Stimulated activated CD4-positive, alpha-beta T cell treated with anti-CD3 and anti-CD28 coated beads, Interleukin-4, amount 100 ng/mL, for 24 hours (primary cell): ENCODE measurements around the gene PRR12.
"Not testable (repeated sequence)": the region's sequence is repeated elsewhere in the genome, so short reads cannot be mapped to it uniquely, and the experiment has no call there.

ENCODE experiments used
- DNase-seq: peaks from one replicate; pipeline ENCODE4 v3.0.0-alpha.2; 2020

Gene PRR12

DNA sequence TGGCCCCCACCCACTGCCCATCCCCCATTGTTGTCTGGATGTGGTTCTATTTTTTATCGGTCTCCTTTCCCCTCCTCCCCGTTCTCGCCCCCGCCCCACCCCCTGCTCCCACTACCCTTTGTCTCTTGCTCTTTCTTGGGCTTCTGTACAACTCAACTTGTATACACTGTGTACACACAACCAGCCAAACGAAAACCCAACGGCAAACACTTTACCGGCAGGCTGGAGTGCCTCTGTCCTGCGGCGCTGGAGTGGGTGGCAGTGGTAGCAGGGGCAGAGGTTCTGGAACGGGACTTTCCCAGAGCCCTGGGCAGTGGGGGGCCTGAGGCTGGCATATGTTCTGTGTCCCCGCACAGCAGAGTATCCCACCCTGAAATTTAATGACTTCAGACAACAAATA, 35.2 kb downstream of the PRR12 start:
- DNase-seq = no peak

DNA sequence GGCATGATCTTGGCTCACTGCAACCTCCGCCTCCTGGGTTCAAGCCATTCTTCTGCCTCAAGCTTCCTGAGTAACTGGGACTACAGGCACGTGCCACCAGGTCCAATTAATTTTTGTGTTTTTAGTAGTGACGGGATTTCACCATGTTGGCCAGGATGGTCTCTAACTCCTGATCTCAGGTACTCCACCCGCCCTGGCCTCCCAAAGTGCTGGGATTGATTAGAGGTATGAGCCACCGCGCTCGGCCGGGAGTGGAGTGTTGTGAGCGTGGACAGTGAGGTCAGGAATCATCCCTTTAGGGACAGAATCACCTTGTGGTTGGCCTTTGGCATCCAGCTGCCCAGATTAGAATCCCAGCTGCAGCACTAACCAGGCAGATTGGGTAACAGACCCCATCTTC, 38.7 kb downstream of the PRR12 start:
- no peak for DNase-seq

DNA sequence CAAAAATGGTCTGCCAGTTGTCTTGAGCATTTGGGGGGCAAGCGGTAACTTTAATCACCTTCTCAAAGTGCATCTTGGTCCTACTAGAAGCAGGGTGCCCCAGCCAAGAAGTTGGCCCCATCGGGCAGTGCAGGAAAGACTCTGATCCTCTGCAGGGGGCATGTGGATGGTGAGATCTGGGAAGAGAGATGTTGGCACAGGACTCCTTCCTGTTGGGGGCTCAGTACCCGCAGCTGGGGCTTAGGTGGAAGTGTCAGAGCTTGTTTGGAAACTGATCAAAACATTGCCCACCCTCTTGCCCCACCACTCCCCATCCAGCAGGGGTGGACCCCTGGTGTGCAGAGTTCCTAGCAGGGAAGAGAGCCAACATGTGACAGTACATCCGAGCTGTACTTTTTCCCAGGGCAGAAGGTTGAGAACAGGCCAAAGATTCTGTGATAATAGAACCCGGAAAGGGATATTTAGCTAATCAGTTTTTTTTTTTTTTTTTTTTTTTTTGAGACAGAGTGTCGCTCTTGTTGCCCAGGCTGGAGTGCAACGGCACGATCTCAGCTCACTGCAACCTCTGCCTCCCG, 40.1 kb downstream of the PRR12 start:
- DNase-seq = no peak

DNA sequence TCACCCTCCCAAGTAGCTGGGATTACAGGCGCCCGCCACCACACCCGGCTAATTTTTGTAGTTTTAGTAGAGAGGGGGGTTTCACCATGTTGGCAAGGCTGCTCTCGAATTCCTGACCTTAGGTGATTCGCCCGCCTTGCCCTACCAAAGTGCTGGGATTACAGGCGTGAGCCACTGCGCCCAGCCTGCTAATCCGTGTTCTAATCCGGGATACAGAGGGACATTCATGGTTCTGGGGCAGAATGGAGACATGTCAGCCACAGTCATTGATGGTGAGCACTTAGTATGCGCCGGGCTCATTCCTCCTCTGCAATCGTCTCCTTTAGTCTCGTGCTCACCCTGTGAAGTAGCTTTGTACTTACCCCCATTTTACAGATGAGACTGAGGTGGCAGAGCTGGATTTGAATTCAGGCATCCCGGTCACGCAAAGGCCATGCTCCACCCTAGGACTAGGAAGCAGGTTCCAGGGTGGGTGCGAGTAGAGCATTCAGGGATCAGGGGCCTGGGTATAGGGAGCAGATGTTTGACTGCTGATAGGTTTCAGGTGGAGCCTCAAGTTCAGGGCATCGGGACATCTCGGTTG, 40.7 kb downstream of the PRR12 start:
- DNase-seq = no peak

DNA sequence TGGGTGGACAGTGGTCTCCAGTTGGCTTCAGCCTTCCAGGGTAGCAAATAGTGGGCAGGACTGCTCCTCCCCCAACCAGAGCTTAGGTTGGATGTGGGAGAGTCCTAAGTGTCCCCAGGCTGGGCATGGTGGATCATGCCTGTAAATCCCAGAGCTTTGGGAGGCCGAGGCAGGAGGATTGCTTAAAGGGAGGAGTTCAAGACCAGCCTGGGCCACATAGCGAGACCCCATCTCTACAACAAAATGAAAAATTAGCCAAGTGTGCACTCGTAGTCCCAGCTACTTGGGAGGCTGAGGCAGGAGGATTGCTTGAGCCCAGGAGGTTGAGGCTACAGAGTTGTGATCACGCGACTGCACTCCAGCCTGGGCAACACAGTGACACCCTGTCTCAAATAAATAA, 41.6 kb downstream of the PRR12 start:
- no peak for DNase-seq

DNA sequence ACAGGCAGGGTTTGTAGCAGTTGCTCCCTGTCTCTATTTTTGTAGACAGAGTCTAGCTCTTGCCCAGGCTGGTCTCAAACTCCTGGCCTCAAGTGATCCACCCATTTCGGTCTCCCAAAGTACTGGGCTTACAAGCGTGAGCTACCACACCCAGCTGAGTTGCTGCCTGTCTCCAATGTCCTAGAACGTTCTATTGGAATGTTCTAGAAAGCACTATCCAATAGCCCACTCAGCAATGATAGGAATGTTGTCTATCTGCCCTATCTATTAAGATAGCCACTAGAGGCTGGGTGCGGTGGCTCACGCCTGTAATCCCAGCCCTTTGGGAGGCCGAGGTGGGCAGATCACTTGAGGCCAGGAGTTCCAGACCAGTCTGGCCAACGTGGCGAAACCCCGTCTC, 42.3 kb downstream of the PRR12 start:
- DNase-seq = not testable (repeated sequence)

DNA sequence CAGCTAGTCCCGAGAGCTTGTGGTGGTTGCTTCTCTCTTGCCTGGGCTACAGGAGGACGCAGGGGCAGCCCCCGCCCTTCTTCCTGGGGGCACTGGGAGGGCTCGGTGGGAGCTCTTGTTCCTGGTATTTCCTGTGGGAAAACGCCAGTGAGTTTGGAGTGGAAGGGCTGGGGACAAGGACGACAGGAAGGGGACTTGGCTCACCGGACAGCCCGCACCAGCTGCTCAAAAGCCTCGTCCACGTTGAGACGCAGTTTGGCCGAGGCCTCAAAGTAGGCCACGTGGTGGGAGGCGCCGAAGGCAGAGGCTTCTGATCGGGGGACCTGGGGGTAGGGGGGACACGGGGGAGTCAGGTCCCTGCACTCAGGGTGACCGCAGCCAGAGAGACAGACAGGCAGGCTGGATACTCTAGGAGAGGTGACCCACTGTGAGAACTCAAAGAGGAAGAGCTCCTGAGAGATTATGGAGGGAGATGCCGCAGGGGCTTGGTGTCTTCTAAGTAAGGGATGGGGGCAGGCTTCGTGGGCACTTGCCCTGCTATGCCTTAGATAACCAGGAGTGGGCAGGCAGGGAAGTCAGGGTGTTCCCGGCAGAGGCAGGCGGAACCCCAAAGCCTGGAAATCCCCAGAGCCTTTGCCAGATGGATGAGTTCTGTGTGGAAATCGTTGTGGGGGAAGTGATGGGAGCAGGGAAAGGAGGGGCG, 44.7 kb downstream of the PRR12 start:
- DNase-seq = no peak

DNA sequence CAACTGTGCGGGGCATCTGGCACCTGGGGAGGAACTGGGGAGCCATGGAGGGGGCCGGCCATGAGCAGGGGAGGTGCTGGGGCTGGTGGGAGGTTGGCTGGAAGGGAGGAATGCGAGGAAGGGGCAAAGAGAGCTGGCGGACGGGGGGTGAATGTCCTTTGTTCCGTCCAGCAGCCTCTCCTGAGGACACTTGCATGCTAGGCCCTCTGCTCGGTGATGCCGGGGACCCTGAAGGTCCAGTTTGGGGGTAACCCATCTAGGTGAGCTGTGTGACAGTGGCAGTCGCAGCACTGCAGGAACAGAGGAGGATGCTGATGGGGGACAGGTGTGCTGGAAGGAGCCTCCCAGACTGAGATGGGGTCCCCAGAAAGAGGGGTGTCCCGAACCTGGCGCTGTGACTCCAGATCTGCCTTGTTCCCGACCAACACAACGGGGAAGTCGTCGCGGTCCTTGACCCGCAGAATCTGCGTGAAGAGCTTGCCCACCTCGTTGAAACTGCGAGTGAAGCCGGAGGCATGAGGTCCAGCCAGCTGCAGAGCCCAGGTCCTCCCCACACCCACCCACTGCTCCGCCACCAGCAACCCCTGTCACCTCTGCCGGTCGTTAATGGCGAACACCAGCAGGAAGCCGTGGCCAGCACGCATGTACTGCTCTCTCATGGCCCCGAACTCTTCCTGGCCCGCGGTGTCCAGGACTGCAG, 45.4 kb downstream of the PRR12 start:
- no peak for DNase-seq

DNA sequence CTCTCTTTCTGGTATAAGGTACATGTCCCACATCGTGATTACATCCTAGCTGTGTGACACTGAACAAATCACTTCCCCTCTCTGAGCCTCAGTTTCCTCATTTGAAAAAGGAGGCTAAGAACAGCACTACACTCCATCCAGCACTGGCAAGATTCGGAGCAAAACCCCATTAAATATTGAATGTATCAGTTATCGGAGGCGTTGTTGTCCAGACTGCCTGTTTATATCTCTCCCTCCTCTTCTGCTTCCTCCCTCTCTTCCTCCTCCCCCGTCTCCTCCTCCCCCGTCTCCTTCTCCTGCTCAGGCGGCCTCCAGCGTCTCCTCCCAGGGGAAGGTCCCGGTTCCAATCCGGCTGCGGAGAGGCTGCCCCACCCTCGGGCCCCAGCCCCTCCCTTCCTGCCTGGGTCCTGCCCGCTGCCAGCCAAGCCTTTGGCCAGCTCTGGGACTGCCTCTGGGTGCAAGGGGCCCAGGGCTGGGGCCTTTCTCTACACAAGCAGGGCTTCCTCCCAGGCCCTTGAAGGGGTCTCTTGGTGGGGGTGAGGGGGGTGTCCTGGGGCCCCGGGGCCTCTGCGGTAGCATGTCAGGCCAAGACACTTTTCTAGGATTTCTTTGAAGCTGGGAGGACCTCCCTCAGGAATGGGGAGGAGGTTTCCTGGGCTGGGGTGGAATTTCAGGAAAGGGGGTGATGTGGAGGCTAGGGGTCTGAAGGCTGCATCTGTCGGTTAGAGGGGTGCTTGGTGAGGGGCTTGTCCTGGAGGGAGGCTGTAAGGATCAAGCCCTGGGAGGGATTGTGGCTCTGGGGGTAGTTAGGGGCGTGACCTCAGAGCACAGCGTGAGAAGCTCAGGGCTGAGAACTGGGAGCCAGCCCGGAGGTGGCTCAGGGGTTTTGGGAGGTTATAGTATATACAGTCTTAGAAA, 47.1 kb downstream of the PRR12 start:
- DNase-seq = no peak

DNA sequence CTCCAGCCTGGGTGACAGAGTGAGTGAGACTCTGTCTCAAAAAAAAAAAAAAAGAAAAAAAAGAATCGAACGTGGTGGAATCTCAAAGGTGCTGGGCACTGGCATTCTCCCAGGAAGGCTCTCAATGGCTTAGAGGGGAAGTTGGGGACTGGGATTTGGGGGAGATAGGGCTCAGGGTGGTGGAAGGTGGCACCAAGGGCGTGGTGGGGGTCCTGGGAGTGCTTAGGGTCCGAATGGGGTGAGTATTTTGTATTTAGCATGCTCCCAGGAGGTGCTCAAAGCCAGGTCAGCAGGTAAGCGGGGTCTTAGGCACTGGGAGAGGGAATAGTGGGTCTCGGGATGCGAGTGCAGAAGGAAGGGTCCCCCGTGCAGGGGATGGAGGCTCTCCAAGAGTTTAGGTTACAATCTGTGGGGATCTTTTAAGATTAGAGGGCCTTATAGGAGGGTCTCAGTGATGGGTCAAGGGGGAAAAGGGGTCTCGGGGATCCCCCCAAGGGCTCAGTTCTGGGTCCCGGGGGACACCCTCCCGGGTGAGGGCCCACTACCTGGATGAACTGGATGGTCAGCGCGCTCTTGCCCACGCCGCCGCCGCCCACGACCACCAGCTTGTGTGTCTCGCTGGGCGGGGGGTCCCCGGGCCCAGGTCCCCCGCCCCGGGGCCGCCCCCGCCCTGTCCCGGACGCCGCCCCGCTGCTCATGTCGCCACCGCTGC, 48.6 kb downstream of the PRR12 start:
- DNase-seq = no peak

DNA sequence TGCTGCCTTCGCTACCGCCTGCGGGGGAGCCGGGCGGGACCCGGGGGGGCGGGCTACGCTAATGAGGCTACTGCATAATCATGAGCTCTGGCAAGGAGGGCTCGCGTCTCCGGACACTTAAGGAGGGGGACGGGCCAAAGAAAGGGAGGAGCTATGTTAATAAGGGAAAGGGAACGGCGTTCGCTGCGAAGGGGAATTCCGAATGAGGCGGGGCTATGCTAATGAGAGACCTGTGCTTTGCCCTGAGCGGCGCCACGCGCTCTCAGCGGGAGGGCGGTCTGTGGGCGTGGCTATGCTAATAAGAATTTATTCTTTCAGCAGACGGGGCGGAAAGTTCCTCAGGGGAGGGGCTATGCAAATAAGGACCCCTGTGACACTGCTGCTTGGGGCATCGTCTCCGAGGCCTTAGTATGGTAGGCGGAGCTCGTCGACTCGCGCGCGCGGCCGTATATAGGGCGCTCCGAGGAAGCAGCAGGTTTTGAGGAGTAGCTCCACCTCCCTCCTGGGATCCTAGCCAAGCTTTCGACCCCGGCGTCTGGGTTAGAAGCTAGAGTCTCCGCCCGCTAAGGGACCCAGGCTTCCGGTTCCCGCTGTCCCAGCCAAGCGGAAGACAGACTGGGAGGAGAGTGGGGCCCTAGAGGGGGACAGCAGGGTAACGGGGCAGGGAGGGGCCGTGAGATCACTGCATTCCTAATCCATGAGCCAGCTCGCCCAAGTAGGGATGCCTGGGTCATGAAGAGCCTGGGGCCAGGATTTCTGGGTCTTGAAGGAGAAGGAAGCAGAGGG, 49.3 kb downstream of the PRR12 start, which contains the start of gene RRAS:
RRAS (minus strand) TSS at position 31 of the 786 bp plus-strand sequence. CDS start 45 bp downstream, outside the sequence.
- DNase-seq = peak; percentile 100

DNA sequence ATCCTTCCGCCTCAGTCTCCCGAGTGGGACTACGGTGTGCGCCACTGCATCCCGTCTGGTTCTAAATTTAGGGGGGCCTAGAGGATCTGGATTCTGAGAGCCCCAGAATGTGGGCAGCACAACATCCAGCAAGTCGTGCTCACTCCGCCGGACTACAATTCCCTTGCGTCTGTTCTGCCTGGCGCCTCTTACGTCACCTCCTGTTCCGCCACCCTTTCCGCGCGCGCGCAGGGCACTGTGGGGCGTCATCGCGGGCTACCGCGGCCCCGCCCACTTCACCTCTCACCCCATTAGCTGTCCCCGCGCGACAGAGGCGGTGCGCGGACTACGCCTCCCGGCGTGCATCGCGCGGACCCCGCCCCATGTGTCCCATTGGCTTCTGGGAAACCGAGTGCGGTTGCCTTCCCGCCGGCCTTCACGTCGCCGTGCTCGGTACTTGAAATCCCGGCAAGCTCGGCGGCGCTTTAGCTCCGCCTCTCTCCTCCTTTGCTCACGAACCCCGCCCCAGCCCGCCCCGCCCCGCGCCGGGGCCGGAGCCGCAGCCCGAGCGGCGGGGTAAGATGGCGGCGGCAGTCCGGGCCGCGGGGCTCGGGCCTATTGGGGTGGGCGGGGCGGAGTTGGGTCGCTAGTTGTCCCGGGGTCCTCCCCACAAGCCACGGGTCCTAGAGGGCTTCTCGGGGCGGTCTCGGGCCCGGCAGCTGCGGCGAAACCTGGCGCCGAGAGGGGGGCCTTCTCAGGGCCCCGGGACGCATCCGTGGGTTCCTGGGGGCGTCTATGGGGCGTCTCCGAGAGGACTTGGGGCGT, 50.9 kb downstream of the PRR12 start, which contains the start of gene SCAF1:
SCAF1 (plus strand) TSS at position 522 of the 804 bp plus-strand sequence. CDS start 2,818 bp downstream, outside the sequence.
- peak; percentile 99 for DNase-seq

DNA sequence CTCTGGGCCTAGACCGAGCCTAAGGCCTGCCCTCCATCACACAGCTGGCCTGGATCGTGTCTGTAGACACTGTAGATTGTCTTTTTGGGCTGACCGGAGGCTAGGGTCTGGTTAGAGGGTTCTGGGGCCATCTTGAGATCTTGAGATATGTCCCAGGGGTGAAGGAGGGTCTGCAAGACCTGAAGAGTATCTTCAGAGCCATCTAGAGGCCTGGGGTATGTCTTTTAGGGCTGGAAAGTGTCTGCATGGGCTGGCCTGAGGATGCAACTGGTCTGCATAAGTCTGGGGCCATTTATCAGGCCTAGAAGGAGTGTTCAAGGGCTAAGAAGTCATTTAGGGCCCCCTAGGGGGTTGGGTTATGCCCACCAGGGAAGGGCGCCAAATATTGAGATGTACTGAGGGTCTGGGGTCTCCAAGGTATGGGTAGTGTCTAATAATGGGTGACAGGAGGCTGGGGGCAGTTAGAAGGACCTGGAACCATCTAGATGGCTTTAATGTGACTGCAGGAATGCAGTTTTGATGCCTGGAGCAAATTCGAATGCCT, 51.6 kb downstream of the PRR12 start:
- DNase-seq = no peak

DNA sequence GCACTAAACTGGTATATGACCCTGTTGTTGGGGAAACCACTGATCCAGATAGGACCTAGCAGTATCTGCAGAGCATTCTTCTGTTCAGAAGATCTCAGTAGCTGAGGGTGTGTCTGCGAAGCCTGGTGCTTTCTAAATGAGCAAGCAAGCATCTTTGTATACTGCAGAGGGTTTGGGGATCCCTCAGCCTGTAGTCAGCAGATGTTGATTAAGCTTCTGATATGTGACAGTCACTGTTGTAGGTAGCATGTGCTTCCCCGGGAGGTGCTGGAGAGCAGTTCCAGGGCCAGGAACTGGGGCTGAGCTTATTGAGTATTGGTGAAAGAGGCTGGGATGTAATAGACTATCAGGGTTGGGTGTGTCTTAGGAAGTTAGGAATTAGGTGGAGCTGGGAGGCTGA, 52.5 kb downstream of the PRR12 start:
- peak; percentile 25 for DNase-seq

DNA sequence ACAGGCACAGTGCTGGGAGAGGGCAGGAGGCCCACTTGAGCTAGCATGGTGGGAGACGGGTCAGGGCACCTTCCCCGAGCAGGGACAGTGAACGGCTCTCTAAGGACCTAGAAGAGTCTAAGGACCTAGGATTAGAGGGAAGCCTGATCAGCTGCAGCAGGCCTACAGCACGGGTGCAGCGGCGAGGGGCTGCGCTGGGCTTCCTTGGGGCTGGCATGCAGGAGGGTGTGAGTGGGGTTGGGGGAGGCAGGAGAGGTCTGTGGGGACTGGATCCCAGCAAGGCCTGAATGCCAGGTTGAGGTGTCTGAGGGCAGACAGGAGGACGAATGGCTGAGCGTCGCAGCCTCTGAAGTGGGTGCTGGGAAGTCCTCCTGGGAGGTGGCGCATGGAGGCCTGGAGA, 54.6 kb downstream of the PRR12 start:
- DNase-seq = no peak

DNA sequence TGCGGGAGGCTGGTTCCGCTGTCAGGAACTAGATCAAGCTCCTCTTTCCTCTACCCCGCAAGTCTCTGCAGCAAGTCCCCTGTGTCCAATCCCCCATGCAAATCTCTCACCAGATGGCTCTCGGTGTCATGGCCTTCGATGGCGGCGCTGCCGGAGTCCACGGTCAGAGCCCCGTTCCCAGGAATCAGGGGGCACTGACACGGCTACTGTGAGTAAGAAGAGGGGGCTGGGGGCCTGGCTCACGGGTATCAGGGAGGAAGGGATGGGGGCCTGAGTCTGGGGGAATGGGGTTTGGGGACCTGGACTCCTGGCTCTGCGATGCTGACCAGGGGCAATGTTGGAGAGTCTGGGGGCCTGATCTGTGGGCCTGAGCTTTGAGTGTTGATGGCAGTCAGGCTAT, 55.0 kb downstream of the PRR12 start:
- no peak for DNase-seq

DNA sequence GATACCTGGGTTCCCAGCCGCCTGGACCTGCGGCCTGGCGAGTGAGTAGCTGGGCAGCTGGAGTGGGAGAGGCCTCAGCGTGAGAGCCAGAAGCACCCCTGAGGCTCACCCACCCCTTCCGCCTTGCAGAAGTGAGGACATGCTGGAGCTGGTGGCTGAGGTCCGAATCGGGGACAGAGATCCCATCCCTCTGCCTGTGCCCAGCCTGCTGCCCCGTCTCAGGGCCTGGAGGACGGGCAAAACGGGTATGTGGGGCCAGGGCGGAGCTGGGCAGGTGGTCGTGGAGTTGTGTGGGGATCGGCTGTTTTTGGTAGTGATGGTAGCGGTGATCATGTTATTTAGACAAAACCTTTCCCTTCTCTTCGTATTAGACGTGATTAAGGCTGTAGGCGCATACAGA, 55.6 kb downstream of the PRR12 start:
- no peak for DNase-seq

DNA sequence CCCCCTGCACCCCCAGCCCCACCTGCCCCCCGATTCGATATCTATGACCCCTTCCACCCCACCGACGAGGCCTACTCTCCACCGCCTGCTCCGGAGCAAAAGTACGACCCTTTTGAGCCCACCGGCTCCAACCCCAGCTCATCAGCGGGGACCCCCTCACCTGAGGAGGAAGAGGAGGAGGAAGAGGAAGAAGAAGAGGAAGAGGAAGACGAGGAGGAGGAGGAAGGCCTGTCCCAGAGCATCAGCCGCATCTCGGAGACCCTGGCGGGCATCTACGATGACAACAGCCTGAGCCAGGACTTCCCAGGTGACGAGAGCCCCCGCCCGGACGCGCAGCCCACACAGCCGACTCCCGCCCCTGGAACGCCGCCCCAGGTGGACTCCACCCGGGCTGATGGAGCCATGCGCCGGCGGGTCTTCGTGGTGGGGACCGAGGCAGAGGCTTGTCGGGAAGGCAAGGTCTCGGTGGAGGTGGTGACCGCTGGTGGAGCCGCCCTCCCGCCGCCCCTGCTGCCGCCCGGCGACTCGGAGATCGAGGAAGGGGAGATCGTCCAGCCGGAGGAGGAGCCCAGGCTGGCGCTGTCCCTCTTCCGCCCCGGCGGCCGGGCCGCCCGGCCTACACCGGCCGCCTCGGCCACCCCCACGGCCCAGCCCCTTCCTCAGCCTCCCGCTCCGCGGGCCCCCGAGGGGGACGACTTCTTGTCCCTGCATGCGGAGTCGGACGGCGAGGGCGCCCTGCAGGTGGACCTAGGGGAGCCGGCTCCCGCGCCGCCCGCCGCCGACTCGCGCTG, 60.2 kb downstream of the PRR12 start:
- no peak for DNase-seq
